GM23338 (cell line): ENCODE measurements around the gene TTLL3. TPM values are rescaled to one million over a fixed set of nuclear protein-coding genes. Genes with fewer than 3 reads are reported as not detected.

Source experiments
- ATAC-seq: fragments of 200-7000 bp; cut with Tn5 transposase; 3 replicates; pipeline ENCODE4 v1.9.1; 2020
- DNase-seq: peaks from one replicate; pipeline ENCODE4 v3.0.0-alpha.2; 2015; ENCODE audit warnings: low spot score
- H2AFZ ChIP-seq: fragments of 200-600 bp; sonication (generic); 2 replicates; pipeline ENCODE4 v1.8.0; 2016; ENCODE audit warnings: antibody characterized with exemption, mild to moderate bottlenecking, moderate library complexity
- H3F3A ChIP-seq: fragments of 200-600 bp; sonication (generic); replicated peaks from 2 replicates; pipeline ENCODE4 v1.8.0; 2017; ENCODE audit warnings: antibody characterized with exemption, mixed run types, low read depth
- H3K27ac ChIP-seq: fragments of 200-600 bp; sonication (generic); 2 replicates; pipeline ENCODE4 v1.6.1; 2016; ENCODE audit warnings: low read depth
- H3K27me3 ChIP-seq: fragments of 200-600 bp; sonication (generic); 2 replicates; pipeline ENCODE4 v1.8.0; 2016; ENCODE audit warnings: mild to moderate bottlenecking, mixed run types, moderate library complexity; ENCODE audit not compliant: insufficient read depth
- H3K36me3 ChIP-seq: fragments of 200-600 bp; sonication (generic); 2 replicates; pipeline ENCODE4 v1.8.0; 2016; ENCODE audit warnings: mild to moderate bottlenecking; ENCODE audit not compliant: insufficient read depth
- H3K4me1 ChIP-seq: fragments of 200-600 bp; sonication (generic); 2 replicates; pipeline ENCODE4 v1.8.0; 2016; ENCODE audit warnings: mild to moderate bottlenecking, moderate library complexity; ENCODE audit not compliant: insufficient read depth
- H3K4me2 ChIP-seq: fragments of 200-600 bp; sonication (generic); 2 replicates; pipeline ENCODE4 v1.7.1; 2017; ENCODE audit warnings: mixed run types
- H3K4me3 ChIP-seq: fragments of 200-600 bp; sonication (generic); 2 replicates; pipeline ENCODE4 v1.6.1; 2016; ENCODE audit warnings: mixed run types
- H3K79me2 ChIP-seq: fragments of 200-600 bp; sonication (generic); replicated peaks from 2 replicates; pipeline ENCODE4 v1.8.0; 2017; ENCODE audit warnings: mild to moderate bottlenecking; ENCODE audit not compliant: insufficient read depth
- H3K9me2 ChIP-seq: fragments of 200-600 bp; sonication (generic); 2 replicates; pipeline ENCODE4 v1.8.0; 2017; ENCODE audit not compliant: insufficient read depth
- H4K20me1 ChIP-seq: fragments of 200-600 bp; sonication (generic); replicated peaks from 2 replicates; pipeline ENCODE4 v1.8.0; 2017; ENCODE audit warnings: mild to moderate bottlenecking; ENCODE audit not compliant: insufficient read depth
- H3K27ac Mint-ChIP-seq: 2 replicates; pipeline ENCODE4 v1.8.0; 2020; ENCODE audit warnings: inconsistent platforms, mild to moderate bottlenecking, moderate library complexity, mixed read lengths
- H3K27me3 Mint-ChIP-seq: 3 replicates; pipeline ENCODE4 v1.8.0; 2022; ENCODE audit warnings: low read depth, mild to moderate bottlenecking, moderate library complexity, mixed read lengths, inconsistent platforms; ENCODE audit not compliant: insufficient read depth, poor library complexity
- H3K36me3 Mint-ChIP-seq: 3 replicates; pipeline ENCODE4 v1.8.0; 2021; ENCODE audit warnings: low read depth, mild to moderate bottlenecking, inconsistent platforms, moderate library complexity, mixed read lengths
- H3K4me1 Mint-ChIP-seq: 3 replicates; pipeline ENCODE4 v1.8.0; 2020; ENCODE audit warnings: mild to moderate bottlenecking, inconsistent platforms, mixed read lengths
- H3K4me3 Mint-ChIP-seq: 3 replicates; pipeline ENCODE4 v1.8.0; 2021; ENCODE audit warnings: moderate library complexity, mild to moderate bottlenecking, inconsistent platforms, mixed read lengths
- H3K9me3 Mint-ChIP-seq: 3 replicates; pipeline ENCODE4 v1.8.0; 2020; ENCODE audit warnings: moderate library complexity, mild to moderate bottlenecking, inconsistent platforms, mixed read lengths
- CREB1 ChIP-seq: fragments of 250-450 bp; sonication (Bioruptor Pico); IDR thresholded peaks from 2 replicates; pipeline ENCODE4 v1.5.0; 2020; ENCODE audit warnings: low read depth, mild to moderate bottlenecking, moderate library complexity
- ETS1 ChIP-seq: IDR thresholded peaks from 2 replicates; pipeline ENCODE4 v1.6.1; 2016; ENCODE audit warnings: antibody characterized with exemption
- EZH2 ChIP-seq: fragments of 200-600 bp; sonication (generic); IDR thresholded peaks from one replicate; pipeline ENCODE4 v1.8.0; 2017; ENCODE audit warnings: antibody characterized with exemption, mild to moderate bottlenecking, low read depth; ENCODE audit not compliant: unreplicated experiment
- EZH2phosphoT487 ChIP-seq: fragments of 200-600 bp; sonication (generic); IDR thresholded peaks from one replicate; pipeline ENCODE4 v1.8.1; 2018; ENCODE audit warnings: antibody characterized with exemption; ENCODE audit not compliant: unreplicated experiment
- JUNB ChIP-seq: IDR thresholded peaks from one replicate; pipeline ENCODE4 v1.6.1; 2016; ENCODE audit warnings: antibody characterized with exemption; ENCODE audit not compliant: unreplicated experiment
- NANOG ChIP-seq: IDR thresholded peaks from 2 replicates; pipeline ENCODE4 v1.6.1; 2016; ENCODE audit warnings: antibody characterized with exemption, borderline replicate concordance
- POLR2AphosphoS5 ChIP-seq: IDR thresholded peaks from 2 replicates; pipeline ENCODE4 v1.6.1; 2016; ENCODE audit warnings: antibody characterized with exemption, low read depth
- STAT1 ChIP-seq: IDR thresholded peaks from one replicate; pipeline ENCODE4 v1.6.1; 2016; ENCODE audit warnings: antibody characterized with exemption; ENCODE audit not compliant: unreplicated experiment
- ZNF114 ChIP-seq: fragments of 250-450 bp; sonication (Bioruptor Pico); IDR thresholded peaks from 2 replicates; pipeline ENCODE4 v1.5.0; 2020; ENCODE audit warnings: mild to moderate bottlenecking, moderate library complexity
- ZNF331 ChIP-seq: fragments of 250-450 bp; sonication (Bioruptor Pico); IDR thresholded peaks from 2 replicates; pipeline ENCODE4 v1.5.0; 2020; ENCODE audit warnings: low read depth, mild to moderate bottlenecking, moderate library complexity
- polyA plus RNA-seq: library from polyadenylated mRNA; unstranded; fragments of >200 nt; fragmentation: Nextera tagmentation; extraction: Ambion mirVana; gene quantifications from 2 replicates; pipeline ENCODE4 v1.2.1, GENCODE V29; 2016
- total RNA-seq: library from RNA; depleted of rRNA; stranded (reverse); fragments of >200 nt; shearing (Covaris generic); gene quantifications from 2 replicates; pipeline ENCODE4 v1.2.3, GENCODE V29; 2014
- TF ChIP-seq, protein P1 (sequence below): fragments of 250-450 bp; sonication (Bioruptor Pico); IDR thresholded peaks from 2 replicates; pipeline ENCODE4 v1.5.0; 2020; ENCODE audit warnings: mild to moderate bottlenecking, moderate library complexity
- TF ChIP-seq, protein P2 (sequence below): IDR thresholded peaks from one replicate; pipeline ENCODE4 v1.6.1; 2018; ENCODE audit warnings: antibody characterized with exemption; ENCODE audit not compliant: unreplicated experiment

TTLL3 gene
- total and polyA plus RNA-seq, 2 experiments from 2014 or later, result 3.7 to 5.3 TPM

- Mint-ChIP-seq H3K4me1 (peaks cover 24% of the 10 kb centered on the region), H3K4me3 (peak overlapping the region; percentile 32; the same call in 1 of the 3 replicates), H3K9me3 (no peaks in the 10 kb centered on the region), H3K36me3 (no peaks in the 10 kb centered on the region), H3K27me3 (peaks cover 11% of the 10 kb centered on the region), H3K27ac (no peak overlapping the region)
- Histone ChIP-seq H3K4me2 (peak overlapping the region; percentile 88), H3K27ac (no peak overlapping the region), H4K20me1 (no peaks in the 10 kb centered on the region), H3K4me1 (peaks cover 3% of the 10 kb centered on the region; the same call in 1 of the 2 replicates), H3K79me2 (no peaks in the 10 kb centered on the region), H2AFZ (peak overlapping the region; percentile 98; the same call in 1 of the 2 replicates), H3K27me3 (0 out of 2 replicates have a peak, but pooled peaks cover 2% of the 10 kb centered on the region), H3K36me3 (no peaks in the 10 kb centered on the region), H3F3A (no peaks in the 10 kb centered on the region), H3K4me3 (peak overlapping the region; percentile 60), H3K9me2 (no peaks in the 10 kb centered on the region)
- DNase-seq, result no peak
- peak; percentile 8 for ATAC-seq
- TF ChIP-seq, protein P1, sequence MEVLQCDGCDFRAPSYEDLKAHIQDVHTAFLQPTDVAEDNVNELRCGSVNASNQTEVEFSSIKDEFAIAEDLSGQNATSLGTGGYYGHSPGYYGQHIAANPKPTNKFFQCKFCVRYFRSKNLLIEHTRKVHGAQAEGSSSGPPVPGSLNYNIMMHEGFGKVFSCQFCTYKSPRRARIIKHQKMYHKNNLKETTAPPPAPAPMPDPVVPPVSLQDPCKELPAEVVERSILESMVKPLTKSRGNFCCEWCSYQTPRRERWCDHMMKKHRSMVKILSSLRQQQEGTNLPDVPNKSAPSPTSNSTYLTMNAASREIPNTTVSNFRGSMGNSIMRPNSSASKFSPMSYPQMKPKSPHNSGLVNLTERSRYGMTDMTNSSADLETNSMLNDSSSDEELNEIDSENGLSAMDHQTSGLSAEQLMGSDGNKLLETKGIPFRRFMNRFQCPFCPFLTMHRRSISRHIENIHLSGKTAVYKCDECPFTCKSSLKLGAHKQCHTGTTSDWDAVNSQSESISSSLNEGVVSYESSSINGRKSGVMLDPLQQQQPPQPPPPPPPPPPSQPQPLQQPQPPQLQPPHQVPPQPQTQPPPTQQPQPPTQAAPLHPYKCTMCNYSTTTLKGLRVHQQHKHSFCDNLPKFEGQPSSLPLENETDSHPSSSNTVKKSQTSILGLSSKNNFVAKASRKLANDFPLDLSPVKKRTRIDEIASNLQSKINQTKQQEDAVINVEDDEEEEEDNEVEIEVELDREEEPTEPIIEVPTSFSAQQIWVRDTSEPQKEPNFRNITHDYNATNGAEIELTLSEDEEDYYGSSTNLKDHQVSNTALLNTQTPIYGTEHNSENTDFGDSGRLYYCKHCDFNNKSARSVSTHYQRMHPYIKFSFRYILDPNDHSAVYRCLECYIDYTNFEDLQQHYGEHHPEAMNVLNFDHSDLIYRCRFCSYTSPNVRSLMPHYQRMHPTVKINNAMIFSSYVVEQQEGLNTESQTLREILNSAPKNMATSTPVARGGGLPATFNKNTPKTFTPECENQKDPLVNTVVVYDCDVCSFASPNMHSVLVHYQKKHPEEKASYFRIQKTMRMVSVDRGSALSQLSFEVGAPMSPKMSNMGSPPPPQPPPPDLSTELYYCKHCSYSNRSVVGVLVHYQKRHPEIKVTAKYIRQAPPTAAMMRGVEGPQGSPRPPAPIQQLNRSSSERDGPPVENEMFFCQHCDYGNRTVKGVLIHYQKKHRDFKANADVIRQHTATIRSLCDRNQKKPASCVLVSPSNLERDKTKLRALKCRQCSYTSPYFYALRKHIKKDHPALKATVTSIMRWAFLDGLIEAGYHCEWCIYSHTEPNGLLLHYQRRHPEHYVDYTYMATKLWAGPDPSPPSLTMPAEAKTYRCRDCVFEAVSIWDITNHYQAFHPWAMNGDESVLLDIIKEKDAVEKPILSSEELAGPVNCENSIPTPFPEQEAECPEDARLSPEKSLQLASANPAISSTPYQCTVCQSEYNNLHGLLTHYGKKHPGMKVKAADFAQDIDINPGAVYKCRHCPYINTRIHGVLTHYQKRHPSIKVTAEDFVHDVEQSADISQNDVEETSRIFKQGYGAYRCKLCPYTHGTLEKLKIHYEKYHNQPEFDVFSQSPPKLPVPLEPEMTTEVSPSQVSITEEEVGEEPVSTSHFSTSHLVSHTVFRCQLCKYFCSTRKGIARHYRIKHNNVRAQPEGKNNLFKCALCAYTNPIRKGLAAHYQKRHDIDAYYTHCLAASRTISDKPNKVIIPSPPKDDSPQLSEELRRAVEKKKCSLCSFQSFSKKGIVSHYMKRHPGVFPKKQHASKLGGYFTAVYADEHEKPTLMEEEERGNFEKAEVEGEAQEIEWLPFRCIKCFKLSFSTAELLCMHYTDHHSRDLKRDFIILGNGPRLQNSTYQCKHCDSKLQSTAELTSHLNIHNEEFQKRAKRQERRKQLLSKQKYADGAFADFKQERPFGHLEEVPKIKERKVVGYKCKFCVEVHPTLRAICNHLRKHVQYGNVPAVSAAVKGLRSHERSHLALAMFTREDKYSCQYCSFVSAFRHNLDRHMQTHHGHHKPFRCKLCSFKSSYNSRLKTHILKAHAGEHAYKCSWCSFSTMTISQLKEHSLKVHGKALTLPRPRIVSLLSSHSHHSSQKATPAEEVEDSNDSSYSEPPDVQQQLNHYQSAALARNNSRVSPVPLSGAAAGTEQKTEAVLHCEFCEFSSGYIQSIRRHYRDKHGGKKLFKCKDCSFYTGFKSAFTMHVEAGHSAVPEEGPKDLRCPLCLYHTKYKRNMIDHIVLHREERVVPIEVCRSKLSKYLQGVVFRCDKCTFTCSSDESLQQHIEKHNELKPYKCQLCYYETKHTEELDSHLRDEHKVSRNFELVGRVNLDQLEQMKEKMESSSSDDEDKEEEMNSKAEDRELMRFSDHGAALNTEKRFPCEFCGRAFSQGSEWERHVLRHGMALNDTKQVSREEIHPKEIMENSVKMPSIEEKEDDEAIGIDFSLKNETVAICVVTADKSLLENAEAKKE (CRISPR knock-in tag), result no peak
- no peak for TF ChIP-seq POLR2AphosphoS5
- TF ChIP-seq EZH2phosphoT487, result no peak
- no peak for TF ChIP-seq CREB1
- no peak for TF ChIP-seq ZNF114 (CRISPR knock-in tag)
- no peak for TF ChIP-seq STAT1
- TF ChIP-seq ZNF331 (CRISPR knock-in tag), result no peak
- no peak for TF ChIP-seq EZH2
- no peak for TF ChIP-seq ETS1
- TF ChIP-seq NANOG, result no peak
- TF ChIP-seq, protein P2, sequence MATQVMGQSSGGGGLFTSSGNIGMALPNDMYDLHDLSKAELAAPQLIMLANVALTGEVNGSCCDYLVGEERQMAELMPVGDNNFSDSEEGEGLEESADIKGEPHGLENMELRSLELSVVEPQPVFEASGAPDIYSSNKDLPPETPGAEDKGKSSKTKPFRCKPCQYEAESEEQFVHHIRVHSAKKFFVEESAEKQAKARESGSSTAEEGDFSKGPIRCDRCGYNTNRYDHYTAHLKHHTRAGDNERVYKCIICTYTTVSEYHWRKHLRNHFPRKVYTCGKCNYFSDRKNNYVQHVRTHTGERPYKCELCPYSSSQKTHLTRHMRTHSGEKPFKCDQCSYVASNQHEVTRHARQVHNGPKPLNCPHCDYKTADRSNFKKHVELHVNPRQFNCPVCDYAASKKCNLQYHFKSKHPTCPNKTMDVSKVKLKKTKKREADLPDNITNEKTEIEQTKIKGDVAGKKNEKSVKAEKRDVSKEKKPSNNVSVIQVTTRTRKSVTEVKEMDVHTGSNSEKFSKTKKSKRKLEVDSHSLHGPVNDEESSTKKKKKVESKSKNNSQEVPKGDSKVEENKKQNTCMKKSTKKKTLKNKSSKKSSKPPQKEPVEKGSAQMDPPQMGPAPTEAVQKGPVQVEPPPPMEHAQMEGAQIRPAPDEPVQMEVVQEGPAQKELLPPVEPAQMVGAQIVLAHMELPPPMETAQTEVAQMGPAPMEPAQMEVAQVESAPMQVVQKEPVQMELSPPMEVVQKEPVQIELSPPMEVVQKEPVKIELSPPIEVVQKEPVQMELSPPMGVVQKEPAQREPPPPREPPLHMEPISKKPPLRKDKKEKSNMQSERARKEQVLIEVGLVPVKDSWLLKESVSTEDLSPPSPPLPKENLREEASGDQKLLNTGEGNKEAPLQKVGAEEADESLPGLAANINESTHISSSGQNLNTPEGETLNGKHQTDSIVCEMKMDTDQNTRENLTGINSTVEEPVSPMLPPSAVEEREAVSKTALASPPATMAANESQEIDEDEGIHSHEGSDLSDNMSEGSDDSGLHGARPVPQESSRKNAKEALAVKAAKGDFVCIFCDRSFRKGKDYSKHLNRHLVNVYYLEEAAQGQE, result no peak
- no peak for TF ChIP-seq JUNB
Measured at GRCh38 chr3:9863058-9863772, 53.2 kb downstream of the TTLL3 start.
